Esophagus muscularis mucosa (tissue), 4 donors: ENCODE data around the gene ECI1.

ENCODE experiments used
- EP300 ChIP-seq: sonication (generic); formaldehyde crosslinking; IDR thresholded peaks from one replicate; pipeline ENCODE4 v1.6.1; 2017; ENCODE audit warnings: antibody characterized with exemption
- POLR2A ChIP-seq: fragments of 450-650 bp; IDR thresholded peaks from one replicate; pipeline ENCODE4 v1.6.1; 2017; ENCODE audit warnings: antibody characterized with exemption, moderate library complexity, mild to moderate bottlenecking, low read depth
- POLR2AphosphoS5 ChIP-seq, 2 donors: sonication (generic); formaldehyde crosslinking; IDR thresholded peaks; one replicate each; pipeline ENCODE4 v1.6.1; 2017; ENCODE audit warnings: antibody characterized with exemption in 2 of 2
- TF ChIP-seq, protein P1 (sequence below), 3 experiments: fragments of 200-600 bp in 2 of 3; fragments of 450-650 bp in 1 of 3; sonication (generic) in 2 of 3; IDR thresholded peaks; one replicate each; pipeline ENCODE4 v1.5.1; 2017 to 2019; ENCODE audit warnings: antibody characterized with exemption in 3 of 3, mild to moderate bottlenecking in 2 of 3, moderate library complexity in 1 of 3

GRCh38 chr16:2251296-2252111 lies at the start of gene ECI1:
- TF ChIP-seq EP300: no peak
- TF ChIP-seq POLR2AphosphoS5 (IDR thresholded peaks at IDR 0.05): peak; percentile 92 to 93
- TF ChIP-seq POLR2A: peak; percentile 77
- TF ChIP-seq, protein P1, sequence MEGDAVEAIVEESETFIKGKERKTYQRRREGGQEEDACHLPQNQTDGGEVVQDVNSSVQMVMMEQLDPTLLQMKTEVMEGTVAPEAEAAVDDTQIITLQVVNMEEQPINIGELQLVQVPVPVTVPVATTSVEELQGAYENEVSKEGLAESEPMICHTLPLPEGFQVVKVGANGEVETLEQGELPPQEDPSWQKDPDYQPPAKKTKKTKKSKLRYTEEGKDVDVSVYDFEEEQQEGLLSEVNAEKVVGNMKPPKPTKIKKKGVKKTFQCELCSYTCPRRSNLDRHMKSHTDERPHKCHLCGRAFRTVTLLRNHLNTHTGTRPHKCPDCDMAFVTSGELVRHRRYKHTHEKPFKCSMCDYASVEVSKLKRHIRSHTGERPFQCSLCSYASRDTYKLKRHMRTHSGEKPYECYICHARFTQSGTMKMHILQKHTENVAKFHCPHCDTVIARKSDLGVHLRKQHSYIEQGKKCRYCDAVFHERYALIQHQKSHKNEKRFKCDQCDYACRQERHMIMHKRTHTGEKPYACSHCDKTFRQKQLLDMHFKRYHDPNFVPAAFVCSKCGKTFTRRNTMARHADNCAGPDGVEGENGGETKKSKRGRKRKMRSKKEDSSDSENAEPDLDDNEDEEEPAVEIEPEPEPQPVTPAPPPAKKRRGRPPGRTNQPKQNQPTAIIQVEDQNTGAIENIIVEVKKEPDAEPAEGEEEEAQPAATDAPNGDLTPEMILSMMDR (IDR thresholded peaks at IDR 0.05): peak; percentile 76 to 86 (median 80)
